MM.1S (cell line): ENCODE measurements around the gene ATG4A.
A peak's percentile ranks its signal among the peaks of the same experiment; 100 is the strongest.

Experiments
- DNase-seq: peaks from one replicate; pipeline ENCODE4 v3.0.0-alpha.2; 2015
- H2AFZ ChIP-seq: fragments of 300-600 bp; sonication (generic); 2 replicates; pipeline ENCODE4 v1.6.0; 2016; ENCODE audit warnings: antibody characterized with exemption, low read length
- H3F3A ChIP-seq: fragments of 300-600 bp; sonication (generic); 2 replicates; pipeline ENCODE4 v1.6.1; 2016; ENCODE audit warnings: mild to moderate bottlenecking, antibody characterized with exemption, low read length, moderate library complexity, mixed read lengths; ENCODE audit not compliant: insufficient read depth
- H3K27ac ChIP-seq: fragments of 300-600 bp; sonication (generic); 2 replicates; pipeline ENCODE4 v1.5.1; 2016; ENCODE audit warnings: mild to moderate bottlenecking, low read length
- H3K27me3 ChIP-seq: fragments of 300-600 bp; sonication (generic); replicated peaks from 2 replicates; pipeline ENCODE4 v1.6.0; 2016; ENCODE audit warnings: low read length; ENCODE audit not compliant: insufficient read depth
- H3K36me3 ChIP-seq: fragments of 300-600 bp; sonication (generic); replicated peaks from 2 replicates; pipeline ENCODE4 v1.6.1; 2016; ENCODE audit warnings: mild to moderate bottlenecking, low read length, mixed read lengths; ENCODE audit not compliant: insufficient read depth
- H3K4me1 ChIP-seq: fragments of 300-600 bp; sonication (generic); 2 replicates; pipeline ENCODE4 v1.6.1; 2016; ENCODE audit warnings: low read length, mixed read lengths
- H3K4me2 ChIP-seq: fragments of 300-600 bp; sonication (generic); 2 replicates; pipeline ENCODE4 v1.6.0; 2016; ENCODE audit warnings: low read depth, low read length
- H3K4me3 ChIP-seq: fragments of 300-600 bp; sonication (generic); 2 replicates; pipeline ENCODE4 v1.5.1; 2016; ENCODE audit warnings: low read length, mixed read lengths
- H3K79me2 ChIP-seq: fragments of 300-600 bp; sonication (generic); 2 replicates; pipeline ENCODE4 v1.6.1; 2016; ENCODE audit warnings: mixed run types, low read length, mixed read lengths
- H3K9ac ChIP-seq: fragments of 300-600 bp; sonication (generic); 2 replicates; pipeline ENCODE4 v1.6.1; 2016; ENCODE audit warnings: low read length, mixed read lengths
- H3K9me2 ChIP-seq: fragments of 300-600 bp; sonication (generic); replicated peaks from 2 replicates; pipeline ENCODE4 v1.6.1; 2016; ENCODE audit warnings: mild to moderate bottlenecking, low read length, mixed read lengths; ENCODE audit not compliant: insufficient read depth
- H3K9me3 ChIP-seq: fragments of 300-600 bp; sonication (generic); replicated peaks from 2 replicates; pipeline ENCODE4 v1.6.1; 2016; ENCODE audit warnings: mild to moderate bottlenecking, low read length, mixed read lengths; ENCODE audit not compliant: insufficient read depth
- H4K20me1 ChIP-seq: fragments of 300-600 bp; sonication (generic); 2 replicates; pipeline ENCODE4 v1.6.1; 2016; ENCODE audit warnings: mild to moderate bottlenecking, low read length, moderate library complexity, mixed read lengths; ENCODE audit not compliant: insufficient read depth
- EZH2 ChIP-seq: fragments of 300-600 bp; sonication (generic); optimal IDR thresholded peaks from 2 replicates; pipeline ENCODE3; 2017; ENCODE audit warnings: low read depth, mild to moderate bottlenecking, antibody characterized with exemption, low read length, mixed read lengths
- EZH2phosphoT487 ChIP-seq: fragments of 300-600 bp; sonication (generic); IDR thresholded peaks from 2 replicates; pipeline ENCODE4 v1.6.1; 2018; ENCODE audit warnings: antibody characterized with exemption, low read length
- TF ChIP-seq, protein P1 (sequence below): fragments of 300-600 bp; sonication (generic); IDR thresholded peaks from 2 replicates; pipeline ENCODE4 v1.5.1; 2016; ENCODE audit warnings: antibody characterized with exemption, low read length, mixed read lengths

The ATG4A gene

GRCh38 chrX:108198420-108198819, 106.8 kb downstream of the ATG4A start:
- H3K9me3 ChIP-seq, result no peaks in the 10 kb centered on the region
- no peak overlapping the region for H2AFZ ChIP-seq
- no peaks in the 10 kb centered on the region for H3K79me2 ChIP-seq
- H3K9me2 ChIP-seq, result no peaks in the 10 kb centered on the region
- no peak overlapping the region for H3K27ac ChIP-seq
- no peaks in the 10 kb centered on the region for H3K27me3 ChIP-seq
- no peaks in the 10 kb centered on the region for H3K36me3 ChIP-seq
- TF ChIP-seq, protein P1, sequence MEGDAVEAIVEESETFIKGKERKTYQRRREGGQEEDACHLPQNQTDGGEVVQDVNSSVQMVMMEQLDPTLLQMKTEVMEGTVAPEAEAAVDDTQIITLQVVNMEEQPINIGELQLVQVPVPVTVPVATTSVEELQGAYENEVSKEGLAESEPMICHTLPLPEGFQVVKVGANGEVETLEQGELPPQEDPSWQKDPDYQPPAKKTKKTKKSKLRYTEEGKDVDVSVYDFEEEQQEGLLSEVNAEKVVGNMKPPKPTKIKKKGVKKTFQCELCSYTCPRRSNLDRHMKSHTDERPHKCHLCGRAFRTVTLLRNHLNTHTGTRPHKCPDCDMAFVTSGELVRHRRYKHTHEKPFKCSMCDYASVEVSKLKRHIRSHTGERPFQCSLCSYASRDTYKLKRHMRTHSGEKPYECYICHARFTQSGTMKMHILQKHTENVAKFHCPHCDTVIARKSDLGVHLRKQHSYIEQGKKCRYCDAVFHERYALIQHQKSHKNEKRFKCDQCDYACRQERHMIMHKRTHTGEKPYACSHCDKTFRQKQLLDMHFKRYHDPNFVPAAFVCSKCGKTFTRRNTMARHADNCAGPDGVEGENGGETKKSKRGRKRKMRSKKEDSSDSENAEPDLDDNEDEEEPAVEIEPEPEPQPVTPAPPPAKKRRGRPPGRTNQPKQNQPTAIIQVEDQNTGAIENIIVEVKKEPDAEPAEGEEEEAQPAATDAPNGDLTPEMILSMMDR, result no peak
- TF ChIP-seq EZH2 (no peak), EZH2phosphoT487 (no peak)
- DNase-seq, result no peak
- no peaks in the 10 kb centered on the region for H3F3A ChIP-seq
- no peaks in the 10 kb centered on the region for H4K20me1 ChIP-seq
- no peak overlapping the region for H3K9ac ChIP-seq
- no peaks in the 10 kb centered on the region for H3K4me1 ChIP-seq
- H3K4me2 ChIP-seq, result no peak overlapping the region
- H3K4me3 ChIP-seq, result no peak overlapping the region

DNA sequence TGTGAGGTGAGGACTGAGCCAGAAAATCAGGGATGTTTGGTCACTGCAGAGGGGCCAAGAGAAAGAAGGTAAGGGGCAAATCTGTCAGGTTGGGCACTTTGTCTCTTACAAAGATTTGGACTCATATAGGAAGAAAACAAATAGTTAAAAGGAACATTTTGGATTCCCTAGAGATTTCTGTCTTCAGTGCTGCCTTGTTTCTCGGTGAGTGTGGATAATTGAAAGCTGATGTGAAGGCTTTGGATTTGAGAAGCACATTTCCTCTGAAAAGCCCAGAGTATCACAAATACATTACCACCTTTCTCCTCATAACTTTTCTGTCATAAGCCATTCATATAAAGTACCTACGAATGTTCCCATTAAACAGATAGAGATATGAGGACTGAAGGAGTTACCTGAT, 107.5 kb downstream of the ATG4A start:
- no peaks in the 10 kb centered on the region for H3K36me3 ChIP-seq
- DNase-seq, result no peak

GRCh38 chrX:108199691-108200090, 108.1 kb downstream of the ATG4A start:
- TF ChIP-seq EZH2, result no peak
- TF ChIP-seq, protein P1, result peak; percentile 62
- H3F3A ChIP-seq, result no peaks in the 10 kb centered on the region
- peak; percentile 29 for DNase-seq

More for the DNA sequence above, 107.5 kb downstream of the ATG4A start:
- no peak for TF ChIP-seq EZH2phosphoT487
- TF ChIP-seq, protein P1, result no peak
- TF ChIP-seq EZH2, result no peak
- H3K27ac ChIP-seq, result no peak overlapping the region
- H3K9ac ChIP-seq, result no peak overlapping the region
- H3F3A ChIP-seq, result no peaks in the 10 kb centered on the region
- no peak overlapping the region for H3K4me3 ChIP-seq
- H3K4me1 ChIP-seq, result no peaks in the 10 kb centered on the region
- no peaks in the 10 kb centered on the region for H3K79me2 ChIP-seq
- no peaks in the 10 kb centered on the region for H3K27me3 ChIP-seq
- no peak overlapping the region for H2AFZ ChIP-seq
- H3K4me2 ChIP-seq, result no peak overlapping the region
- no peaks in the 10 kb centered on the region for H3K9me2 ChIP-seq
- no peaks in the 10 kb centered on the region for H3K9me3 ChIP-seq
- no peaks in the 10 kb centered on the region for H4K20me1 ChIP-seq

More at GRCh38 chrX:108199691-108200090, 108.1 kb downstream of the ATG4A start:
- Histone ChIP-seq H3K27me3 (no peaks in the 10 kb centered on the region), H2AFZ (no peak overlapping the region), H3K4me1 (no peaks in the 10 kb centered on the region), H3K4me2 (no peak overlapping the region), H3K36me3 (no peaks in the 10 kb centered on the region), H3K9me3 (no peaks in the 10 kb centered on the region), H3K9ac (no peak overlapping the region), H4K20me1 (no peaks in the 10 kb centered on the region), H3K27ac (no peak overlapping the region), H3K79me2 (no peaks in the 10 kb centered on the region), H3K4me3 (no peak overlapping the region), H3K9me2 (no peaks in the 10 kb centered on the region)
